ENCODE results near the gene TSBP1.
A peak's percentile ranks its signal among the peaks of the same experiment; 100 is the strongest.

The TSBP1 gene

DNA sequence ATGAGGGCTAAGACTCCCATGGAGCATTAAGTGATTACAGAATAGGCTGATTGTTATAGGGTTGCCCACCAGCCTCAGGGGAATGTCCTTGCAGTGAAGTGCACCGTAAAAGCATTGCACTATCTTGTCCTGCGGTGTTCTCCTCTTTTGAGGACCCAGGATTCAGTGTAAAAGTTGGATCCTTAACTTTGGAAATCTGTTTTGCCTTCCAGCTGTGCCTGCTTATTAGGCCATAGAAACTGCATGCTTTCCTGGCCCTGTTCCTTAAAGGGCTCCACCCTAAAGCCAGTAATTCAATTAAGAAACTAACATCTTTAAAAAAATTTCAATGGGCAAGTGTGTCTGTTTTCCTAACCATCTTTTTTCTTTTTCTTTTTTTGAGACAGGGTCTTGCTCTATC is 122.4 kb downstream of the TSBP1 start:
- Histone ChIP-seq H3K36me3 (ENCODE audit: insufficient read depth, low read length) (no peaks in the 10 kb centered on the region), H3K9me3 (ENCODE audit: insufficient read depth, low read length, severe bottlenecking) (no peaks in the 10 kb centered on the region), H3K9ac (ENCODE audit: low read depth, low read length) (no peak overlapping the region), H2AFZ (ENCODE audit: low read depth, low read length) (no peak overlapping the region), H3K27me3 (ENCODE audit: insufficient read depth, low read length, poor library complexity) (peaks cover 18% of the 10 kb centered on the region), H3K27ac (ENCODE audit: low read length) (no peak overlapping the region), H3K4me1 (ENCODE audit: insufficient read depth, low read length) (peaks cover 5% of the 10 kb centered on the region; the same call in 1 of the 2 replicates), H3K4me2 (ENCODE audit: insufficient read depth, low read length) (no peak overlapping the region), H4K20me1 (ENCODE audit: insufficient read depth, low read length) (no peaks in the 10 kb centered on the region), H3K79me2 (ENCODE audit: insufficient read depth, low read length) (no peaks in the 10 kb centered on the region), H3K4me3 (ENCODE audit: low read depth in 1 of 2, low read length in 2 of 2) (no peak overlapping the region)
- no peak for TF ChIP-seq EZH2 (IDR thresholded peaks at IDR 0.05; ENCODE audit: borderline replicate concordance, low read depth, low read length, severe bottlenecking)
- TF ChIP-seq, protein P1, sequence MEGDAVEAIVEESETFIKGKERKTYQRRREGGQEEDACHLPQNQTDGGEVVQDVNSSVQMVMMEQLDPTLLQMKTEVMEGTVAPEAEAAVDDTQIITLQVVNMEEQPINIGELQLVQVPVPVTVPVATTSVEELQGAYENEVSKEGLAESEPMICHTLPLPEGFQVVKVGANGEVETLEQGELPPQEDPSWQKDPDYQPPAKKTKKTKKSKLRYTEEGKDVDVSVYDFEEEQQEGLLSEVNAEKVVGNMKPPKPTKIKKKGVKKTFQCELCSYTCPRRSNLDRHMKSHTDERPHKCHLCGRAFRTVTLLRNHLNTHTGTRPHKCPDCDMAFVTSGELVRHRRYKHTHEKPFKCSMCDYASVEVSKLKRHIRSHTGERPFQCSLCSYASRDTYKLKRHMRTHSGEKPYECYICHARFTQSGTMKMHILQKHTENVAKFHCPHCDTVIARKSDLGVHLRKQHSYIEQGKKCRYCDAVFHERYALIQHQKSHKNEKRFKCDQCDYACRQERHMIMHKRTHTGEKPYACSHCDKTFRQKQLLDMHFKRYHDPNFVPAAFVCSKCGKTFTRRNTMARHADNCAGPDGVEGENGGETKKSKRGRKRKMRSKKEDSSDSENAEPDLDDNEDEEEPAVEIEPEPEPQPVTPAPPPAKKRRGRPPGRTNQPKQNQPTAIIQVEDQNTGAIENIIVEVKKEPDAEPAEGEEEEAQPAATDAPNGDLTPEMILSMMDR (IDR thresholded peaks at IDR 0.05; ENCODE audit: borderline replicate concordance, extremely low read depth, low read length, poor library complexity, severe bottlenecking) = no peak
- DNase-seq (no peak), ATAC-seq (ENCODE audit: insufficient read depth, low read depth) (no peak)

DNA sequence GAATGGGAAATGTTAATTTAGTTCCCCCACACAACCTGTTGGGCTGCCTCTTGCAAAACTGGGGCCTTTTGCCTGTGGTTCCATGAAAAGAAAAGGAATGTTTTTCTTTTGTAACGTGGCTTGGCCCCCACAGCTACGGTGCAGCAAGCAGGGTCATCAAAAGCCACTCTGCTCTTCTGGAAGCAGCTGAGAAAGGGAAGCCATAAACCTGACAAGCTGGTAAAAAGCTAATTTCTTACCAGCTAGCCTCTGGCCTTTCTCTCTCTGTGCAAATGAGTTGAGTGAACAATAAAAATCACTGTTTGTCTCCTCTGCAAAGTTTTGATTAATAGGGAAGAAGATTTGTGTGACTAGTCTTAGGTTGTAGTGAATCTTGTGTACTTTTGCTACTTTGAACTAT is 124.3 kb downstream of the TSBP1 start:
- no peak overlapping the region for H3K4me2 ChIP-seq (ENCODE audit: insufficient read depth, low read length)
- ATAC-seq (ENCODE audit: insufficient read depth, low read depth) (no peak), DNase-seq (no peak)
- no peak overlapping the region for H2AFZ ChIP-seq (ENCODE audit: low read depth, low read length)
- H3K79me2 ChIP-seq (ENCODE audit: insufficient read depth, low read length) = no peaks in the 10 kb centered on the region
- peaks cover 14% of the 10 kb centered on the region for H3K27me3 ChIP-seq (ENCODE audit: insufficient read depth, low read length, poor library complexity)
- H4K20me1 ChIP-seq (ENCODE audit: insufficient read depth, low read length) = no peaks in the 10 kb centered on the region
- TF ChIP-seq EZH2 (IDR thresholded peaks at IDR 0.05; ENCODE audit: borderline replicate concordance, low read depth, low read length, severe bottlenecking) = no peak
- TF ChIP-seq, protein P1 (IDR thresholded peaks at IDR 0.05; ENCODE audit: borderline replicate concordance, extremely low read depth, low read length, poor library complexity, severe bottlenecking) = no peak
- peaks cover 5% of the 10 kb centered on the region; the same call in 1 of the 2 replicates for H3K4me1 ChIP-seq (ENCODE audit: insufficient read depth, low read length)
- H3K36me3 ChIP-seq (ENCODE audit: insufficient read depth, low read length) = no peaks in the 10 kb centered on the region
- H3K9me3 ChIP-seq (ENCODE audit: insufficient read depth, low read length, severe bottlenecking) = no peaks in the 10 kb centered on the region
- no peak overlapping the region for H3K4me3 ChIP-seq (ENCODE audit: low read depth in 1 of 2, low read length in 2 of 2)
- no peak overlapping the region for H3K9ac ChIP-seq (ENCODE audit: low read depth, low read length)
- no peak overlapping the region for H3K27ac ChIP-seq (ENCODE audit: low read length)

DNA sequence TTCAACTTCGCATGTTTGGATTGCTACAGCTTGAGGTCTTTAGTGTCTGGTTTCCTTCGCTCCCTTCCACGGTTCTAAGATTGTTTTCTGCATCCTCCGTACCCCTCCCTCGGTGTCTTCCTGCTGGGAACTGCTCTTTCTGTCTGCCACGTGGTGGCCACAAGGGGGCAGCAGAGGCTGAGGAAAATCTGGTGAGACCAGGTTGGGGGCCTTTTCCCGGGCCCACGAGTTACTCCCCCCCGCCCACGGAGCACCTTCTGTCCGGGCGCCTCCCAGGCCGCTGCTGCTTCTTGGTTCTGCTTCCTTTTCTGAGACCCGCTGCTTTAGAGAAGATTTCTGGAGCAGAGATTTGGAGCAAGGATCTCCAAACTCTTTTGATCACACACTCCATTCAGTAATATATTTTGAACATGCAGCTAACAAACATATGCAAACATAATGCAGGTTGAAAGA is 126.7 kb downstream of the TSBP1 start:
- H3K27me3 ChIP-seq (ENCODE audit: insufficient read depth, low read length, poor library complexity) = peaks cover 10% of the 10 kb centered on the region
- H4K20me1 ChIP-seq (ENCODE audit: insufficient read depth, low read length) = no peaks in the 10 kb centered on the region
- ATAC-seq (ENCODE audit: insufficient read depth, low read depth) (peak; percentile 88), DNase-seq (peak; percentile 75)
- H3K4me1 ChIP-seq (ENCODE audit: insufficient read depth, low read length) = peaks cover 5% of the 10 kb centered on the region; the same call in 1 of the 2 replicates
- no peaks in the 10 kb centered on the region for H3K9me3 ChIP-seq (ENCODE audit: insufficient read depth, low read length, severe bottlenecking)
- H3K79me2 ChIP-seq (ENCODE audit: insufficient read depth, low read length) = no peaks in the 10 kb centered on the region
- H3K4me2 ChIP-seq (ENCODE audit: insufficient read depth, low read length) = peak overlapping the region; percentile 37; the same call in 1 of the 2 replicates
- H3K9ac ChIP-seq (ENCODE audit: low read depth, low read length) = no peak overlapping the region
- no peaks in the 10 kb centered on the region for H3K36me3 ChIP-seq (ENCODE audit: insufficient read depth, low read length)
- TF ChIP-seq, protein P1 (IDR thresholded peaks at IDR 0.05; ENCODE audit: borderline replicate concordance, extremely low read depth, low read length, poor library complexity, severe bottlenecking) = peak; percentile 96
- no peak for TF ChIP-seq EZH2 (IDR thresholded peaks at IDR 0.05; ENCODE audit: borderline replicate concordance, low read depth, low read length, severe bottlenecking)
- H3K4me3 ChIP-seq (ENCODE audit: low read depth in 1 of 2, low read length in 2 of 2) = no peak overlapping the region
- no peak overlapping the region for H3K27ac ChIP-seq (ENCODE audit: low read length)
- 0 out of 2 replicates have a peak overlapping the region, but pooled peaks have one; percentile 37 for H2AFZ ChIP-seq (ENCODE audit: low read depth, low read length)
